ENCODE data around the gene FLG2. TPM values are rescaled to one million over a fixed set of nuclear protein-coding genes. Genes with fewer than 3 reads are reported as not detected.
"Not testable (repeated sequence)": the region's sequence is repeated elsewhere in the genome, so short reads cannot be mapped to it uniquely, and the experiment has no call there.

FLG2 gene
- total and polyA plus RNA-seq, 2 of the 8 experiments (the other 6 are each of a cell fraction or from before 2014, with no cell fraction given), result not detected

- H3K9me3 ChIP-seq (ENCODE audit: insufficient read depth in 2 of 2, low read depth in 1 of 2, low read length in 1 of 2), result peaks cover 56 to 84% of the 10 kb centered on the region in 2 experiments
- not testable (repeated sequence) for H3K27ac ChIP-seq (ENCODE audit: low read depth, low read length)
These were observed 50.4 kb downstream of the FLG2 start for GRCh38 chr1:152309320-152309901.

DNA sequence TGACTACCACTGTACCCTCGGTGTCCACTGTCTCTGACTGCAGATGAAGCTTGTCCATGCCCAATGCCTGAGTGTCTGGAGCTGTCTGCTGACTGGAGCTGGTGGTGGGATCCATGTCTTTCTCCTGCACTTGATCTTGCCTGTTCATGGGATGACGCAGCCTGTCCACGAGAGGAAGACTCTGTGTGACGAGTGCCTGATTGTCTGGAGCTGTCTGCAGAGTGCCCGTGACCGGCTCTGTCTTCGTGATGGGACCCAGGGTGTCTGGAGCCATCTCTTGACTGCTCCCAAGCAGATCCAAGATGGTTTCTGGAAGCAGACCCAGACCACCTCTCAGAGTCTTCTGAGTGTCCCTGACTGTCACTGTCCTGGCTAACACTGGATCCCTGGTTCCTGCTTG, 51.0 kb downstream of the FLG2 start:
- H3K23ac ChIP-seq (ENCODE audit: insufficient read length); H3K9ac ChIP-seq (replicated peaks in 1 of 4; ENCODE audit: extremely low read depth in 1 of 4, low read depth in 3 of 4, low read length in 3 of 4); H2BK12ac ChIP-seq (ENCODE audit: low read depth, low read length); H3K79me1 ChIP-seq (ENCODE audit: low read depth, low read length); FAIRE-seq; DNase-seq (ENCODE audit: low read depth in 1 of 2, low spot score in 2 of 2); H3K27me3 ChIP-seq (replicated peaks in 1 of 4; ENCODE audit: control insufficient read depth in 3 of 4, extremely low read depth in 1 of 4, insufficient read depth in 3 of 4, low read length in 3 of 4); H3K79me2 ChIP-seq (ENCODE audit: control insufficient read depth in 1 of 2, insufficient read depth in 2 of 2, low read length in 2 of 2); H3K23me2 ChIP-seq (ENCODE audit: low read depth, low read length); H2BK15ac ChIP-seq (ENCODE audit: low read length); H2BK5ac ChIP-seq (ENCODE audit: low read depth, low read length); CTCF ChIA-PET (ENCODE audit: partially characterized antibody); H2BK20ac ChIP-seq (ENCODE audit: low read length); H3K36me3 ChIP-seq (ENCODE audit: control insufficient read depth in 2 of 4, insufficient read depth in 4 of 4, low read length in 3 of 4); H3K56ac ChIP-seq (replicated peaks; ENCODE audit: insufficient read length, low read depth, low read length); H3K14ac ChIP-seq (ENCODE audit: insufficient read length); H2AK5ac ChIP-seq (ENCODE audit: low read depth, low read length); H2AFZ ChIP-seq (ENCODE audit: low read length); H4K5ac ChIP-seq (ENCODE audit: insufficient read length, low read depth, low read length); H2BK120ac ChIP-seq (replicated peaks; ENCODE audit: low read depth, low read length); H3K4me3 ChIP-seq (ENCODE audit: extremely low read depth in 1 of 4, insufficient read depth in 2 of 4, low read depth in 3 of 4, low read length in 4 of 4); H3K18ac ChIP-seq (ENCODE audit: extremely low read depth, low read length); POLR2A ChIA-PET (ENCODE audit: partially characterized antibody); H4K91ac ChIP-seq (replicated peaks; ENCODE audit: insufficient read length, low read length); H3K4me2 ChIP-seq (ENCODE audit: insufficient read depth in 1 of 2, low read depth in 2 of 2, low read length in 2 of 2); H4K8ac ChIP-seq (ENCODE audit: extremely low read depth, insufficient read depth, low read length); H3K4ac ChIP-seq (replicated peaks; ENCODE audit: insufficient read length, low read depth, low read length); H3K4me1 ChIP-seq (replicated peaks in 1 of 4; ENCODE audit: control insufficient read depth in 3 of 4, insufficient read depth in 4 of 4, low read length in 3 of 4); H4K20me1 ChIP-seq (replicated peaks in 1 of 2; ENCODE audit: control insufficient read depth in 1 of 2, insufficient read depth in 2 of 2, low read length in 2 of 2); H3K27ac ChIP-seq (ENCODE audit: low read depth, low read length): not testable (repeated sequence)
- H3K9me3 ChIP-seq (ENCODE audit: insufficient read depth in 2 of 2, low read depth in 1 of 2, low read length in 1 of 2), result peaks cover 50 to 82% of the 10 kb centered on the region in 2 experiments
- 80% methylated on average over 7 of the region's 7 CpGs; no CpG with 5 or more reads in 1 of the 2 experiments for WGBS, 2 experiments (ENCODE audit: extremely low coverage in 1 of 2, insufficient coverage in 1 of 2, insufficient read length in 1 of 2, insufficient replicate concordance in 2 of 2, low coverage in 1 of 2, low lambda C conversion rate in 2 of 2, missing lambda C conversion rate in 1 of 2)

More at GRCh38 chr1:152309320-152309901, 50.4 kb downstream of the FLG2 start:
- H3K56ac ChIP-seq (replicated peaks; ENCODE audit: insufficient read length, low read depth, low read length); FAIRE-seq; H3K23me2 ChIP-seq (ENCODE audit: low read depth, low read length); H3K4me3 ChIP-seq (ENCODE audit: extremely low read depth in 1 of 4, insufficient read depth in 2 of 4, low read depth in 3 of 4, low read length in 4 of 4); H2AK5ac ChIP-seq (ENCODE audit: low read depth, low read length); H4K8ac ChIP-seq (ENCODE audit: extremely low read depth, insufficient read depth, low read length); H3K23ac ChIP-seq (ENCODE audit: insufficient read length); H2BK5ac ChIP-seq (ENCODE audit: low read depth, low read length); POLR2A ChIA-PET (ENCODE audit: partially characterized antibody); CTCF ChIA-PET (ENCODE audit: partially characterized antibody); H3K18ac ChIP-seq (ENCODE audit: extremely low read depth, low read length); H4K91ac ChIP-seq (replicated peaks; ENCODE audit: insufficient read length, low read length); H3K79me1 ChIP-seq (ENCODE audit: low read depth, low read length); H4K5ac ChIP-seq (ENCODE audit: insufficient read length, low read depth, low read length); DNase-seq (ENCODE audit: low read depth in 1 of 2, low spot score in 2 of 2); H4K20me1 ChIP-seq (replicated peaks in 1 of 2; ENCODE audit: control insufficient read depth in 1 of 2, insufficient read depth in 2 of 2, low read length in 2 of 2); H2AFZ ChIP-seq (ENCODE audit: low read length); H3K4me2 ChIP-seq (ENCODE audit: insufficient read depth in 1 of 2, low read depth in 2 of 2, low read length in 2 of 2); H3K14ac ChIP-seq (ENCODE audit: insufficient read length); H3K9ac ChIP-seq (replicated peaks in 1 of 4; ENCODE audit: extremely low read depth in 1 of 4, low read depth in 3 of 4, low read length in 3 of 4); H2BK120ac ChIP-seq (replicated peaks; ENCODE audit: low read depth, low read length); H3K4me1 ChIP-seq (replicated peaks in 1 of 4; ENCODE audit: control insufficient read depth in 3 of 4, insufficient read depth in 4 of 4, low read length in 3 of 4); H2BK12ac ChIP-seq (ENCODE audit: low read depth, low read length); H3K79me2 ChIP-seq (ENCODE audit: control insufficient read depth in 1 of 2, insufficient read depth in 2 of 2, low read length in 2 of 2); H2BK20ac ChIP-seq (ENCODE audit: low read length); H2BK15ac ChIP-seq (ENCODE audit: low read length); H3K4ac ChIP-seq (replicated peaks; ENCODE audit: insufficient read length, low read depth, low read length); H3K36me3 ChIP-seq (ENCODE audit: control insufficient read depth in 2 of 4, insufficient read depth in 4 of 4, low read length in 3 of 4); H3K27me3 ChIP-seq (replicated peaks in 1 of 4; ENCODE audit: control insufficient read depth in 3 of 4, extremely low read depth in 1 of 4, insufficient read depth in 3 of 4, low read length in 3 of 4): not testable (repeated sequence)
- WGBS, 2 experiments (ENCODE audit: extremely low coverage in 1 of 2, insufficient coverage in 1 of 2, insufficient read length in 1 of 2, insufficient replicate concordance in 2 of 2, low coverage in 1 of 2, low lambda C conversion rate in 2 of 2, missing lambda C conversion rate in 1 of 2), result 69% methylated on average over 16 of the region's 17 CpGs; no CpG with 5 or more reads in 1 of the 2 experiments
